Dendritic cell treated with granulocyte-macrophage colony-stimulating factor and Interleukin-4, amounts not matched to agents 40 ng/mL and 50 ng/mL, for 4 days (primary cell): ENCODE measurements around the gene MTRF1L.
"Not testable (repeated sequence)": the region's sequence is repeated elsewhere in the genome, so short reads cannot be mapped to it uniquely, and the experiment has no call there.

Source experiments
- H3K27ac Mint-ChIP-seq: one replicate; pipeline ENCODE4 v1.8.0; 2022; ENCODE audit warnings: mild to moderate bottlenecking, mixed read lengths
- H3K27me3 Mint-ChIP-seq: one replicate; pipeline ENCODE4 v1.8.0; 2022; ENCODE audit warnings: mild to moderate bottlenecking, mixed read lengths
- H3K36me3 Mint-ChIP-seq: one replicate; pipeline ENCODE4 v1.8.0; 2022; ENCODE audit warnings: low read depth, mixed read lengths
- H3K4me1 Mint-ChIP-seq: one replicate; pipeline ENCODE4 v1.8.0; 2022; ENCODE audit warnings: low read depth, mixed read lengths
- H3K4me3 Mint-ChIP-seq: one replicate; pipeline ENCODE4 v1.8.0; 2022; ENCODE audit warnings: mild to moderate bottlenecking, moderate library complexity, mixed read lengths
- H3K9me3 Mint-ChIP-seq: one replicate; pipeline ENCODE4 v1.8.0; 2022; ENCODE audit warnings: mixed read lengths
- intact Hi-C: fragments of 100-400 bp; cut with micrococcal nuclease; formaldehyde crosslinking; loops from one replicate; pipeline ENCODE4 v1.15.0; 2022

The MTRF1L gene

DNA sequence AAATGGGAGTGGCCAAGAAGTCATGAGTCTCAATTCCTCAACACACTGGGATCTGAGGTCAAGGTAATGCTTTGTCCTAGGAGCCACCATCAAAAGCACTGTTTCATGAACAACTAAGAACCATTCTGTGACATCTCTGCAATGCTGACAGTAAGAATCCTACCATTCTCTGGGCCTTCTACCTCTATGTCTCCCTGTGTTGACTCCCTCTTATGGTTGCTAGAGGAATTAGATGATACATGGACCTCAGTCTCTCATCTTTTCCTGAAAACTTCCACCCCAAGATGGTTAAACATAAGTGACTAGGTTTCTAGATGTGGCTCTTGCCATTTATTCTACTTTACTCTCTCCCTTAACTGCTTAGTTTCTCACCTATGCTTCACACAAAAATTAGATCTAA, 9.1 kb downstream of the MTRF1L start:
- peaks cover 60% of the 10 kb centered on the region for H3K36me3 Mint-ChIP-seq
- no peak overlapping the region for H3K27ac Mint-ChIP-seq
- H3K27me3 Mint-ChIP-seq = no peaks in the 10 kb centered on the region
- intact Hi-C loops = no loop called here
- no peak overlapping the region for H3K4me3 Mint-ChIP-seq
- no peaks in the 10 kb centered on the region for H3K9me3 Mint-ChIP-seq
- H3K4me1 Mint-ChIP-seq = peaks cover 13% of the 10 kb centered on the region

DNA sequence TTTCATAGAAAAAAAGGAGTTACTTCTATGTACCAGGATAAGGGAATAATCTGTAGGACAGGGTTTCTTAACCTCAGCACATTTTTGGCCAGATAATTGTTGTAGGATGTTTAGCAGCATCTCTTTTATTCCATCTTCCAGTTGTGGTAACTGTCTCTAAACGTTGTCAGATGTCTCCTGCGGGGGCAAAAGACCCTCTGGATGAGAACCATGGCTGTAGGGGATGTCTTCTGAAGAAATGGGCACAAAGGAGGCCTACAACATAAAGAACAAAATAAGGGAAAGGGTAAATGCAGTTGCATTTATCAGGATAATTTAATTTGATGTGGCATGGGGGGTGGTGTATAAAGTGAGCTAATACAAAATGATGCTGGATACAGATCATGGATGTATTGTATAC, 15.5 kb downstream of the MTRF1L start:
- Mint-ChIP-seq H3K4me1 (peaks cover 18% of the 10 kb centered on the region), H3K9me3 (no peaks in the 10 kb centered on the region), H3K27ac (no peak overlapping the region), H3K36me3 (peaks cover 47% of the 10 kb centered on the region), H3K4me3 (no peak overlapping the region), H3K27me3 (no peaks in the 10 kb centered on the region)
- intact Hi-C loops = no loop called here

DNA sequence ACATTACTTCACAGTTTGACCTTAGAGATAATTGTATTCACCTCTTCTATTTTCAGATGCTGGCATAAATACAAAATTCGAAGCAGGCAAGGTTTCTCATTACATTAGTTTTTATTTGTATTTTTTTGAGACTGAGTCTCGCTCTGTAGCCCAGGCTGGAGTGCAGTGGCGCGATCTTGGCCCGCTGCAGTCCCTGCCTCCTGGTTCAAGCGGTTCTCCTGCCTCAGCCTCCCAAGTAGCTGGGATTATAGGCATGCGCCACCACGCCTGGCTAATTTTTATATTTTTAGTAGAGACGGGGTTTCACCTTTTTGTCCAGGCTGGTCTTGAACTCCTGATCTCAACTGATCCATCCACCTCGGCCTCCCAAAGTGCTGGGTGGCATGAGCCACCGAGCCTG, 17.2 kb downstream of the MTRF1L start:
- peaks cover 33% of the 10 kb centered on the region for H3K36me3 Mint-ChIP-seq
- H3K27me3 Mint-ChIP-seq, H3K9me3 Mint-ChIP-seq, H3K4me3 Mint-ChIP-seq, H3K27ac Mint-ChIP-seq: not testable (repeated sequence)
- peaks cover 25% of the 10 kb centered on the region for H3K4me1 Mint-ChIP-seq
- intact Hi-C loops = loop anchor here (2.0 kb wide), 1 partner anchor 18 kb away; the partner anchor contains the start of gene MTRF1L

DNA sequence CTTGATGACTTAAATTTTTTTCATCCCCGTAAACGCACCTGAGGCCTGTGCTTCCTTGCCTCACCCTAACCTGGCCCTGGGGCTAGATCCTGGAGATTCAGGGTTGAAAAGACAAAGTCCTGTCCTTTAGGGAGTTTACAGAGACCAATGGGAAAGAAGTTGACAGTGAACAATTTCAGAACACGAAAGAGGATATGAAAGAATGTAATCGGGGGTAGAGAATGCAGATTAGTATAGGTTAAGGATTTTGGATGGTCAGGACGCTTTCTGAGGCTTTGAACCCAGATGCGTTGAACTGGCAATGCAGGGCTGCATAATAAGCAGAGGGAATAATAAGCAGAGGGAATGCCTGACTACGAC, 18.0 kb downstream of the MTRF1L start:
- H3K4me3 Mint-ChIP-seq = peak overlapping the region; percentile 86
- H3K36me3 Mint-ChIP-seq = peaks cover 25% of the 10 kb centered on the region
- intact Hi-C loops = loop anchor here (2.0 kb wide), 1 partner anchor 18 kb away; the partner anchor contains the start of gene MTRF1L
- peak overlapping the region; percentile 93 for H3K27ac Mint-ChIP-seq
- no peaks in the 10 kb centered on the region for H3K27me3 Mint-ChIP-seq
- no peaks in the 10 kb centered on the region for H3K9me3 Mint-ChIP-seq
- peaks cover 29% of the 10 kb centered on the region for H3K4me1 Mint-ChIP-seq

DNA sequence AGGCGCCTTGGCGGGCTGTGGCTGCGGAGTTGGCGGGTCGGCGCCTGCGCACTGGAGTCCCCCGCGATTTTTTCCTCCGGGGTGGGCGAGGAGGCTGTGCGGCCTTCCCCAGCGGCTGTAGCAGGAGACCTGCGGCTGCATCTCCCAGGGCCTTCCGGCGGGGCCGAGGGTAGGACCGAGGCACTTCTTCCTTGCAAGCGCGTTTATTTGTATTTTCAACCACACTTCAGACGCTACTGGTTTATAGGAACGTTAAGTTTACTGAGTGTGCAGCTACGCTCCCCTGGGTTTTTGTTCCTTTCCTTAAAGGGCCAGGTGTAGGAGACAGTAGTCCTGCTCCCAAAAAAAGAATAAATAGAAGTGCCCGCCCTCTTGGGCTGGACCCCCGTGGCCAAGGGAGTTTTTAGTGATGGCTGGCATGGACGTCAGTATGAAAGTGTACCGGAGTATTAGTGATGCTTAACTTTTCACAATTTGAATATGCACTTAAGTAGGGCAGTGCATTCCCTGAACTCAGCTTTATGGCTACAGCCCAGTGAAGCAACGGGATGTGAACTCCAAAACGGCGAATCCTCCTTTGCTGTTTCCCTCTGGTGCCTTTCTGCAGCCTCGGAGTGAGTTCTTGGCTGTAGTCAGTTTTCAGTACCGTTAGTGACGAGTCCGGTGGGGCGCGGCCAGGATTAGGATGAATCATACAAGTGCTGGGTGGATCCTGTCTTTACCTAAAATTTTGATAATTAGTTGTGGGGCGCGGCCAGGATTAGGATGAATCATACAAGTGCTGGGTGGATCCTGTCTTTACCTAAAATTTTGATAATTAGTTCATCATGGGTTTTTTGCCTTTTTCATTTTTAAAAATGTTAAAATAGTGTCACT, 18.6 kb downstream of the MTRF1L start:
- intact Hi-C loops = loop anchor here (2.0 kb wide), 1 partner anchor 19 kb away; the partner anchor contains the start of gene MTRF1L
- Mint-ChIP-seq H3K4me3 (peak overlapping the region; percentile 86), H3K9me3 (no peaks in the 10 kb centered on the region), H3K27ac (peak overlapping the region; percentile 93), H3K36me3 (peaks cover 25% of the 10 kb centered on the region), H3K4me1 (peaks cover 29% of the 10 kb centered on the region), H3K27me3 (no peaks in the 10 kb centered on the region)

DNA sequence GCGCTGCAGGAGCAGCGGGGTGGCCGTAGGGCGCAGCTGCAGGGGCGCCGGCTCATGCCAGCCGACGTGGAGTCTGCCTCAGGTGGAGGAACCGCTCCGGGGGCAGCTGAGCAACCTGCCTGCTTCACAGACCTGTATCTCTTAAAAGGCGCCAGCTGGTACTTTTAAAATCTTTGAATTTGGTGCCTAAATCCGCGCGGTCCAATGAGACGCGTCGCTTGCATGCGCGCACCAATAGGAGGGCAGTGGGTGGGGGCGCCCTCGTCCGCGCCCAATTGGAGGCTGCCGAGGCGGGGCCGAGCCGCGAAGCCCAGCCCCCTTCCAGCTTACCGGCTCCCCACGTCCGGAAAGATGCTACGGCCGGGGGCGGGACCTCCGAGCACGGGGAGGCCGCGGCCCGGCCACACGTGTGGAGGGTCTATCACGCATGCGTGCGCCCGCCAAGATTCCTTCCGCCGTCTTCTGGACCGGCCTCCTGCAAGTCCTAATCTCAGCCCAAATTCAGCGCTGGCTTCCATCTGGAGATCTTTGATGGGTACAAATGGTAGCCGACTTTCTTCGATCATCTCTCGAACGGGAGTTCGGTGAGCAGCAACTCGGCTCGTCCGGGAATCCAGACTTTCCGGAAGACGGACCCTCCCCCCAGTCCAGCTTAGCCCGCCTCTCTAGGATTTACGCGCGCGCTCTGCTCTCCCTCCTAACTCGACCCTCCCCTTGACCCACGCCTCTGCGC, 19.4 kb downstream of the MTRF1L start, which contains the start of gene FBXO5:
FBXO5 (minus strand) TSS at position 138 of the 733 bp plus-strand sequence; CDS start at position 56, 82 bp downstream.
- Mint-ChIP-seq H3K4me1 (peaks cover 33% of the 10 kb centered on the region), H3K36me3 (peaks cover 25% of the 10 kb centered on the region), H3K4me3 (peak within 1 kb of the TSS; percentile 86), H3K9me3 (no peaks in the 10 kb centered on the region), H3K27me3 (no peaks in the 10 kb centered on the region), H3K27ac (peak within 1 kb of the TSS; percentile 93)
- intact Hi-C loops = no loop called here

DNA sequence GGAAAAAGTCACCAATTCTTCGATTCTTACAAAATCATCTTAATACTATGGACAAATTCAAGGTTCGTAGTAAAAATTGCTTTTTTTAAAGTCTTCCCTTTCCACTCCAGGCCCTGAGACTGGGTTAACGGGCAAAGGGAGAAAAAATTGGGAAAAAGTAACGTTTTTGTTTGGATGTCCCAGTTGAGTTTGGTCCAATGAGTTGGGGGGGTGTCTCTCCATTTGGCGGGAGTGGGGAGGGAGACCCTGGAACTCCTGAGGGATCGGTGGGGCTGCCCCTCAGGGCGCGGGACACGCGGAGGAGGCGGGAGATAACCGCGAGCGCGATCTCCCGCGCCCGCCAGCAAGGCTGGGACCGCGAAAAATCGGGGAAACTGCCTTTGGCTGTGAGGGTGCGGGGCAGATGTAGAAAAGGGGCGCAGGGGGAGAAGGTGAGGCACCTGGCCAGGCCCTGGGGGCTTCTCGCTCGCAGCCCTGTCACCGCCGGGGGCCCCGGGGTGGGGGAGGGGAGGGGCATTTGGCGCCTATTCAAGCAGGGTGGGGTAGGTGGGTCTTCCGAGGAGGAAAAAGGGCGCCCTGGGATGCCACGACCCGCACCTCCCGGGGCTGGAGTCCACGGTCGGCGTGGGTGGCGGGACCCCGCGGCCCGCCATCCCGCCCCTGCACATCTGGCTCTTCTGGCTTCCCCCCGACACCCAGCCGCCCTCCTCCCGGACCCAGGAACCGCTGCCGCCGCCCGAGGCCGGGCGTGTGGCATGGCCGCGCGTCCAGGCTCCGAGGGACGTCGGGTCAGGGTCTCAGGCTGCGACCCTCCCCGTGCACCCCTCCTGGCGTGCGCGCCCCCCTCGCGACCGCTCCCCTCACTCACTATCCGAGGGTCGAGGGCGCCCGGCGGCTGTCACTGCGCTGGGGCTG, 20.3 kb downstream of the MTRF1L start:
- H3K27me3 Mint-ChIP-seq = no peaks in the 10 kb centered on the region
- peak overlapping the region; percentile 86 for H3K4me3 Mint-ChIP-seq
- H3K9me3 Mint-ChIP-seq = no peaks in the 10 kb centered on the region
- H3K36me3 Mint-ChIP-seq = peaks cover 23% of the 10 kb centered on the region
- H3K4me1 Mint-ChIP-seq = peaks cover 33% of the 10 kb centered on the region
- no peak overlapping the region for H3K27ac Mint-ChIP-seq
- intact Hi-C loops = no loop called here

DNA sequence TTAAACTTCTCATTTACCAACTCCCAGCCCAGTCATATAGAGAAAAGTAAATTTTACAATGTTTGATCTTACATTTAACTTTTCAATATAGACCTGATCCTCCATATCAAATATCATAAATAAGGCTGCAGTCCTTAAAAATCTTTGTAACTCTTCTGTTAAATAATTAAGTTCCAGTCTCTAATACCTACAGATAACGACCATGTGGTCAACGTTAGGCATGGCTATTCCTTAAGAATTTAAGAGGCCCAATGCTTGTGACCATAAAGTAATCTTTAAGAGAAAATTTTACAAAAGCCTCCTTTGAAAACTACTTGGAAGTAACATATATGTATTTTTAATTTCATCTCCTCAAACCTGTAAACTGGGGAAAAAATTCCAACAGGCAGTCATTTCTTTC, 21.3 kb downstream of the MTRF1L start:
- H3K27ac Mint-ChIP-seq = no peak overlapping the region
- H3K4me3 Mint-ChIP-seq = no peak overlapping the region
- H3K36me3 Mint-ChIP-seq = peaks cover 13% of the 10 kb centered on the region
- intact Hi-C loops = no loop called here
- no peaks in the 10 kb centered on the region for H3K9me3 Mint-ChIP-seq
- no peaks in the 10 kb centered on the region for H3K27me3 Mint-ChIP-seq
- H3K4me1 Mint-ChIP-seq = peaks cover 38% of the 10 kb centered on the region

DNA sequence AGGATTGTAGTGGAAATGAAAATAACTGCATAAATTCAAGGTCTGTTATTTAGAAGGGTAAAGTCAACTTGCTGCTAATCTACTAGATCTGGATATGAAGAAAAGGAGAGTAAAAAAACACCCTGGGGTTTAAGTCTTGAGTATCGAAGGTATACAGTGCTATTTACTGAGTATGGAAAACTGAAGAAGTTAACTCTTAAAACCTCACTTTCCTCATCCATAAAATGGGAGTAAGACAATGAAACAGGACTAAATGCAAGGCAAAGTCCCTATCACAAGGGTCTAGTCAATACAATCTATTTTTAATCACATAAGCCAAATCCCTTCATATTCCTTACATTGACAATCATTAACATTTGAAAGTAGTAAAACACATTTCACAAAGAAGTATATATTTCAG, 21.9 kb downstream of the MTRF1L start:
- H3K4me3 Mint-ChIP-seq = no peak overlapping the region
- H3K27ac Mint-ChIP-seq = no peak overlapping the region
- no peaks in the 10 kb centered on the region for H3K9me3 Mint-ChIP-seq
- no peaks in the 10 kb centered on the region for H3K27me3 Mint-ChIP-seq
- intact Hi-C loops = no loop called here
- peaks cover 42% of the 10 kb centered on the region for H3K4me1 Mint-ChIP-seq
- peaks cover 9% of the 10 kb centered on the region for H3K36me3 Mint-ChIP-seq

DNA sequence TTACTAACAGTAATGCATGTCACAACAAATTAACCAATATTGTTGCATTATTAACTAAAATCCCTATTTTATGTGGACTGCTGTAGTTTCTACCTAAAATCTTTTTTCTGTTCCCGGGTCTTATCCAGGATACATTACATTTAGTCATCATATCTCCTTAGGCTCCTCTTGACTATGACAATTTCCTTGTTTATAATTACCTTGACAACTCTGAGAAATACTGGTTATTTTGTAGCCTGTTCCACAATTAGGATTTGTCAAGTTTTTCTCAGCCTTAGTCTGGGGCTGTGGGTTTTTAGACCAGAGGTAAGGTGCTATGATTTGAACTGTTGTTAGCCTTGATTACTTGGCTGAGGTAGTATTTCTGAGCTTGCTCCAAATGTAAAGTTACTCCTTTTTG, 23.4 kb downstream of the MTRF1L start:
- Mint-ChIP-seq H3K27ac (no peak overlapping the region), H3K4me1 (peaks cover 42% of the 10 kb centered on the region), H3K36me3 (peaks cover 14% of the 10 kb centered on the region), H3K4me3 (no peak overlapping the region), H3K27me3 (no peaks in the 10 kb centered on the region), H3K9me3 (no peaks in the 10 kb centered on the region)
- intact Hi-C loops = no loop called here

DNA sequence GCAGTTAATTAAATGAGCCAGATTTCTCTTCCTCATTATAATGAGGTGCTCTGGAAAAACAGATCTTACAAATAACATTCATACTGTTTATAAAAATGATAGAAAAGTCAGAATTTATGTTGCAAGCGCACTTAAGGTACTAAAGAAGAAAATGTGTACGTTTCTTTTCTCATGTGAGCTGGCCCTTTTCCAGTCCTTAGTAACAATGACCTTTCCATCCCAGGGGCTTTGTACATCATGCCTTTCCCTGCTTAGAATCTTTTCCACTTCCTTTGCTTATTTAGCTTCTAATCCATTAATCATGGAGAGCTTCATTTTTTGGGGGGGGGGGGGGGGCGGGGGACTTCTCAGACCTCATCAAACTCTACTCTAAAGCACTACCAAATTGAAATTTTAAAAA, 24.5 kb downstream of the MTRF1L start:
- Mint-ChIP-seq H3K4me1 (peaks cover 42% of the 10 kb centered on the region), H3K27me3 (no peaks in the 10 kb centered on the region), H3K4me3 (no peak overlapping the region), H3K9me3 (no peaks in the 10 kb centered on the region), H3K36me3 (peaks cover 6% of the 10 kb centered on the region), H3K27ac (no peak overlapping the region)
- intact Hi-C loops = no loop called here

DNA sequence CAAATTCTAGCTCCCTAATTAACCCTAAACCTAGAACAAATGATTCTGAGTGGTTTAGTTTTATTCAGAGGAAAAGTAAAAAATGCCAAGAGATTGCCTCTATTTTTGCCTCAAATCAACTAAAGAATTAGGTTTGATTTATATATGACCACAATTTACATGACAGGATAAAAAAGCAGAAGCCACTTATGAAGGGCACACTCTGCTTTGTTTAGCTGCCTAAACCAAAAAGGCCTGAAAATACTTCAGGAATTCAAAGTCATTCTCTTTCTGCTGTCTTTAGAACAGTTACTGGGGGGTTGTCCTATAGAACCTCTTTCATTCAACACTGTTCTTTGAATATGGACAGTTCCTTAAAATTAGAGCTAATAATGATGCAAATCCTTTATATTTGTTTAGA, 25.0 kb downstream of the MTRF1L start:
- Mint-ChIP-seq H3K9me3 (no peaks in the 10 kb centered on the region), H3K4me1 (peaks cover 42% of the 10 kb centered on the region), H3K36me3 (peaks cover 10% of the 10 kb centered on the region), H3K27me3 (no peaks in the 10 kb centered on the region), H3K4me3 (no peak overlapping the region), H3K27ac (no peak overlapping the region)
- intact Hi-C loops = no loop called here

DNA sequence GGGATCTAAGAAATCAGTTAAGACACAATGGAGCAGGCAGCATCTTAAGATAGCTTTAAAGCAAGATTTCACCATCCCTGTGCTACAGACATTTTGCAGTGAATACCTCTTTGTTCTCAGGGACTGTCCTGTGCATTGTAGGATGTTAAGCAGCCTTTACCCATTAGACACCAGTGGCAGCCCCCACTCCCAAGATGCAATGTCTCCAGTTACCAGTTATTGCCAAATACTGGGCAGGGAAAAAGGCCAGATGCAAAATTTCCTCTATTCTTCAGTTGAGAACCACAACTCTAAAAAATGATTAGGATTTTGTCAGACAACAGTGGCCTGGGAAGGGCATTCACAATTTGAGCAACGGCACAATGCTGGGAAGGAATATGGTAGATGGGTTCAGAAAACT, 25.8 kb downstream of the MTRF1L start:
- H3K4me3 Mint-ChIP-seq = no peak overlapping the region
- intact Hi-C loops = no loop called here
- H3K9me3 Mint-ChIP-seq = no peaks in the 10 kb centered on the region
- H3K36me3 Mint-ChIP-seq = peaks cover 18% of the 10 kb centered on the region
- no peaks in the 10 kb centered on the region for H3K27me3 Mint-ChIP-seq
- H3K4me1 Mint-ChIP-seq = peaks cover 36% of the 10 kb centered on the region
- H3K27ac Mint-ChIP-seq = no peak overlapping the region
